Measurements from ENCODE around the gene RADIL. TPM values are rescaled to one million over a fixed set of nuclear protein-coding genes. Genes with fewer than 3 reads are reported as not detected.

Gene RADIL
- total RNA-seq, 1 donor from 2014 or later = 0.86 TPM

- Mint-ChIP-seq H3K4me3 (ENCODE audit: unreplicated experiment) (no peak overlapping the region), H3K27ac (ENCODE audit: unreplicated experiment) (no peak overlapping the region), H3K27me3 (ENCODE audit: low read depth, unreplicated experiment) (peaks cover 54% of the 10 kb centered on the region), H3K9me3 (ENCODE audit: unreplicated experiment) (peaks cover 2% of the 10 kb centered on the region), H3K4me1 (ENCODE audit: low read depth, unreplicated experiment) (no peaks in the 10 kb centered on the region), H3K36me3 (ENCODE audit: low read depth, unreplicated experiment) (no peaks in the 10 kb centered on the region)
- Histone ChIP-seq H3K27me3 (ENCODE audit: insufficient read depth, low read length) (no peaks in the 10 kb centered on the region), H3K9me3 (ENCODE audit: insufficient read depth, low read depth, low read length) (no peaks in the 10 kb centered on the region), H3K9ac (ENCODE audit: low read length) (no peak overlapping the region), H3K4me3 (ENCODE audit: insufficient read depth, low read depth, low read length) (no peak overlapping the region), H3K79me2 (ENCODE audit: insufficient read depth, low read length) (no peaks in the 10 kb centered on the region), H3K27ac (ENCODE audit: low read depth, low read length) (no peak overlapping the region), H4K20me1 (ENCODE audit: insufficient read depth, low read length) (no peaks in the 10 kb centered on the region), H2AFZ (ENCODE audit: low read depth, low read length) (no peak overlapping the region), H3K4me1 (ENCODE audit: insufficient read depth, low read length) (no peaks in the 10 kb centered on the region), H3K4me2 (ENCODE audit: low read length) (no peak overlapping the region), H3K36me3 (ENCODE audit: insufficient read depth, low read length) (no peaks in the 10 kb centered on the region)
- FAIRE-seq = no peak
- TF ChIP-seq EZH2 (IDR thresholded peaks at IDR 0.05; ENCODE audit: insufficient read depth, low read length) (no peak), CTCF (IDR thresholded peaks at IDR 0.05; ENCODE audit: insufficient read depth, low read depth, low read length) (no peak)
- DNase-seq (ENCODE audit: low read depth) = no peak
These were observed 21.7 kb upstream of the RADIL start for GRCh38 chr7:4905171-4905570.

GRCh38 chr7:4904346-4904745 lies 20.8 kb upstream of the RADIL start:
- H3K36me3 Mint-ChIP-seq (ENCODE audit: low read depth, unreplicated experiment) = no peaks in the 10 kb centered on the region
- H3K27me3 Mint-ChIP-seq (ENCODE audit: low read depth, unreplicated experiment) = peaks cover 55% of the 10 kb centered on the region
- H3K4me2 ChIP-seq (ENCODE audit: low read length) = no peak overlapping the region
- DNase-seq (ENCODE audit: low read depth) (no peak), FAIRE-seq (no peak)
- H2AFZ ChIP-seq (ENCODE audit: low read depth, low read length) = no peak overlapping the region
- no peak for TF ChIP-seq EZH2 (IDR thresholded peaks at IDR 0.05; ENCODE audit: insufficient read depth, low read length)
- no peak for TF ChIP-seq CTCF (IDR thresholded peaks at IDR 0.05; ENCODE audit: insufficient read depth, low read depth, low read length)
- no peaks in the 10 kb centered on the region for H3K4me1 ChIP-seq (ENCODE audit: insufficient read depth, low read length)
- no peak overlapping the region for H3K4me3 ChIP-seq (ENCODE audit: insufficient read depth, low read depth, low read length)
- no peak overlapping the region for H3K9ac ChIP-seq (ENCODE audit: low read length)
- H3K79me2 ChIP-seq (ENCODE audit: insufficient read depth, low read length) = no peaks in the 10 kb centered on the region
- H3K36me3 ChIP-seq (ENCODE audit: insufficient read depth, low read length) = no peaks in the 10 kb centered on the region
- peaks cover 2% of the 10 kb centered on the region for H3K9me3 Mint-ChIP-seq (ENCODE audit: unreplicated experiment)
- no peak overlapping the region for H3K4me3 Mint-ChIP-seq (ENCODE audit: unreplicated experiment)
- no peaks in the 10 kb centered on the region for H4K20me1 ChIP-seq (ENCODE audit: insufficient read depth, low read length)
- no peaks in the 10 kb centered on the region for H3K4me1 Mint-ChIP-seq (ENCODE audit: low read depth, unreplicated experiment)
- H3K27me3 ChIP-seq (ENCODE audit: insufficient read depth, low read length) = no peaks in the 10 kb centered on the region
- no peak overlapping the region for H3K27ac Mint-ChIP-seq (ENCODE audit: unreplicated experiment)
- H3K27ac ChIP-seq (ENCODE audit: low read depth, low read length) = no peak overlapping the region
- no peaks in the 10 kb centered on the region for H3K9me3 ChIP-seq (ENCODE audit: insufficient read depth, low read depth, low read length)

- peaks cover 2% of the 10 kb centered on the region for H3K27me3 ChIP-seq (ENCODE audit: insufficient read depth, low read length)
- Mint-ChIP-seq H3K27ac (ENCODE audit: unreplicated experiment) (no peak overlapping the region), H3K27me3 (ENCODE audit: low read depth, unreplicated experiment) (peaks cover 18% of the 10 kb centered on the region), H3K9me3 (ENCODE audit: unreplicated experiment) (peaks cover 10% of the 10 kb centered on the region), H3K4me1 (ENCODE audit: low read depth, unreplicated experiment) (no peaks in the 10 kb centered on the region), H3K36me3 (ENCODE audit: low read depth, unreplicated experiment) (peaks cover 3% of the 10 kb centered on the region), H3K4me3 (ENCODE audit: unreplicated experiment) (no peak overlapping the region)
- no peak overlapping the region for H3K9ac ChIP-seq (ENCODE audit: low read length)
- H3K27ac ChIP-seq (ENCODE audit: low read depth, low read length) = no peak overlapping the region
- no peaks in the 10 kb centered on the region for H3K9me3 ChIP-seq (ENCODE audit: insufficient read depth, low read depth, low read length)
- no peak overlapping the region for H3K4me2 ChIP-seq (ENCODE audit: low read length)
- H4K20me1 ChIP-seq (ENCODE audit: insufficient read depth, low read length) = no peaks in the 10 kb centered on the region
- DNase-seq (ENCODE audit: low read depth) = no peak
- no peak for FAIRE-seq
- no peak for TF ChIP-seq CTCF (IDR thresholded peaks at IDR 0.05; ENCODE audit: insufficient read depth, low read depth, low read length)
- no peaks in the 10 kb centered on the region for H3K79me2 ChIP-seq (ENCODE audit: insufficient read depth, low read length)
- no peaks in the 10 kb centered on the region for H3K4me1 ChIP-seq (ENCODE audit: insufficient read depth, low read length)
- H3K4me3 ChIP-seq (ENCODE audit: insufficient read depth, low read depth, low read length) = no peak overlapping the region
- no peak overlapping the region for H2AFZ ChIP-seq (ENCODE audit: low read depth, low read length)
- no peaks in the 10 kb centered on the region for H3K36me3 ChIP-seq (ENCODE audit: insufficient read depth, low read length)
These were observed 12.2 kb upstream of the RADIL start for GRCh38 chr7:4895766-4896165.
